Mesendoderm (in vitro differentiated cells): ENCODE data around the gene ADISSP.

Experiments used
- DNase-seq: peaks from one replicate; pipeline ENCODE4 v3.0.0; 2013
- H2AK5ac ChIP-seq: 2 replicates; pipeline ENCODE4 v1.6.1; 2013; ENCODE audit warnings: low read length, inconsistent platforms
- H2BK120ac ChIP-seq: 2 replicates; pipeline ENCODE4 v1.6.1; 2013; ENCODE audit warnings: low read depth, mild to moderate bottlenecking, low read length, moderate library complexity, mixed read lengths
- H2BK15ac ChIP-seq: replicated peaks from 2 replicates; pipeline ENCODE4 v1.6.1; 2013; ENCODE audit warnings: low read depth, mild to moderate bottlenecking, moderate library complexity
- H2BK5ac ChIP-seq: 2 replicates; pipeline ENCODE4 v1.6.1; 2013; ENCODE audit warnings: low read length, inconsistent platforms
- H3K18ac ChIP-seq: 2 replicates; pipeline ENCODE4 v1.6.1; 2013; ENCODE audit warnings: mild to moderate bottlenecking, low read length, mixed read lengths
- H3K23ac ChIP-seq: one replicate; pipeline ENCODE4 v1.6.1; 2013; ENCODE audit warnings: low read length
- H3K27ac ChIP-seq: 2 replicates; pipeline ENCODE4 v1.5.1; 2013; ENCODE audit warnings: low read depth, mild to moderate bottlenecking, inconsistent platforms, low read length, moderate library complexity
- H3K27me3 ChIP-seq: 2 replicates; pipeline ENCODE4 v1.6.1; 2013; ENCODE audit warnings: low read length, control low read depth, mild to moderate bottlenecking, inconsistent platforms; ENCODE audit not compliant: insufficient read depth, poor library complexity
- H3K36me3 ChIP-seq: 2 replicates; pipeline ENCODE4 v1.6.1; 2013; ENCODE audit warnings: low read length, inconsistent platforms; ENCODE audit not compliant: control insufficient read depth, insufficient read depth
- H3K4ac ChIP-seq: one replicate; pipeline ENCODE4 v1.6.1; 2013; ENCODE audit warnings: low read depth, mild to moderate bottlenecking, low read length, moderate library complexity
- H3K4me1 ChIP-seq: 2 replicates; pipeline ENCODE4 v1.6.1; 2013; ENCODE audit warnings: low read depth, low read length, inconsistent platforms; ENCODE audit not compliant: control insufficient read depth
- H3K4me2 ChIP-seq: 2 replicates; pipeline ENCODE4 v1.6.1; 2013; ENCODE audit warnings: low read length
- H3K4me3 ChIP-seq: 2 replicates; pipeline ENCODE4 v1.5.1; 2013; ENCODE audit warnings: mild to moderate bottlenecking, low read length
- H3K56ac ChIP-seq: one replicate; pipeline ENCODE4 v1.6.1; 2013; ENCODE audit warnings: low read length
- H3K79me1 ChIP-seq: 2 replicates; pipeline ENCODE4 v1.6.1; 2013; ENCODE audit warnings: low read length, inconsistent platforms
- H3K79me2 ChIP-seq: 2 replicates; pipeline ENCODE4 v1.6.1; 2013; ENCODE audit warnings: mild to moderate bottlenecking, low read length; ENCODE audit not compliant: control insufficient read depth, insufficient read depth
- H3K9ac ChIP-seq: 2 replicates; pipeline ENCODE4 v1.6.1; 2013; ENCODE audit warnings: low read length, inconsistent platforms
- H4K5ac ChIP-seq: one replicate; pipeline ENCODE4 v1.6.1; 2013; ENCODE audit warnings: low read length
- H4K8ac ChIP-seq: one replicate; pipeline ENCODE4 v1.6.1; 2013; ENCODE audit warnings: low read depth, mild to moderate bottlenecking, control low read depth, low read length, moderate library complexity
- WGBS: extraction: QIAGEN DNeasy Blood & Tissue Kit; methylation state at CpG from one replicate; pipeline ENCODE4 v1.1.7; 2013; ENCODE audit warnings: low lambda C conversion rate, missing lambda C conversion rate; ENCODE audit not compliant: insufficient coverage; ENCODE audit errors: extremely low coverage; 5-methylcytosine and 5-hydroxymethylcytosine counted together

ADISSP gene

GRCh38 chr20:3784863-3785239 is 17.3 kb upstream of the ADISSP start:
- no peak overlapping the region for H3K23ac ChIP-seq
- peaks cover 18% of the 10 kb centered on the region for H3K79me1 ChIP-seq
- H3K79me2 ChIP-seq: peaks cover 7% of the 10 kb centered on the region
- H3K4ac ChIP-seq: no peak overlapping the region
- H3K18ac ChIP-seq: no peak overlapping the region
- H3K4me1 ChIP-seq: no peaks in the 10 kb centered on the region
- no peak overlapping the region for H4K5ac ChIP-seq
- no peak overlapping the region for H3K4me3 ChIP-seq
- H2AK5ac ChIP-seq: no peak overlapping the region
- H3K9ac ChIP-seq: peak overlapping the region; percentile 90
- no peak overlapping the region for H2BK5ac ChIP-seq
- H3K36me3 ChIP-seq: peaks cover 3% of the 10 kb centered on the region
- no peaks in the 10 kb centered on the region for H3K27me3 ChIP-seq
- H3K27ac ChIP-seq: no peak overlapping the region
- H2BK15ac ChIP-seq: no peak overlapping the region
- H3K56ac ChIP-seq: peak overlapping the region; percentile 95
- no peak overlapping the region for H2BK120ac ChIP-seq
- H4K8ac ChIP-seq: no peak overlapping the region
- 100% methylated on average over 3 of the region's 6 CpGs for WGBS
- H3K4me2 ChIP-seq: no peak overlapping the region
- no peak for DNase-seq

GRCh38 chr20:3784216-3784853 is 16.8 kb upstream of the ADISSP start:
- H3K79me1 ChIP-seq: peaks cover 18% of the 10 kb centered on the region
- H3K23ac ChIP-seq: no peak overlapping the region
- H3K27ac ChIP-seq: no peak overlapping the region
- H3K79me2 ChIP-seq: peaks cover 7% of the 10 kb centered on the region
- no peak overlapping the region for H3K4ac ChIP-seq
- no peaks in the 10 kb centered on the region for H3K4me1 ChIP-seq
- no peak overlapping the region for H3K9ac ChIP-seq
- no peak overlapping the region for H3K18ac ChIP-seq
- no peak overlapping the region for H2BK120ac ChIP-seq
- WGBS: no CpG with 5 or more reads among the region's 17 CpGs
- H3K4me3 ChIP-seq: no peak overlapping the region
- DNase-seq: no peak
- no peak overlapping the region for H2BK15ac ChIP-seq
- H3K56ac ChIP-seq: no peak overlapping the region
- H3K27me3 ChIP-seq: peaks cover 1% of the 10 kb centered on the region
- H3K4me2 ChIP-seq: no peak overlapping the region
- H2BK5ac ChIP-seq: no peak overlapping the region
- H3K36me3 ChIP-seq: peaks cover 3% of the 10 kb centered on the region
- no peak overlapping the region for H4K5ac ChIP-seq
- no peak overlapping the region for H2AK5ac ChIP-seq
- H4K8ac ChIP-seq: no peak overlapping the region

- no CpG with 5 or more reads among the region's 10 CpGs for WGBS
- H3K27me3 ChIP-seq: peaks cover 3% of the 10 kb centered on the region
- no peak overlapping the region for H2BK120ac ChIP-seq
These were observed 16.1 kb upstream of the ADISSP start for GRCh38 chr20:3783511-3784195.

GRCh38 chr20:3783068-3783489 is 15.5 kb upstream of the ADISSP start:
- no peak overlapping the region for H2BK15ac ChIP-seq
- no peak overlapping the region for H2AK5ac ChIP-seq
- no peak overlapping the region for H3K23ac ChIP-seq
- no peak overlapping the region for H4K5ac ChIP-seq
- no peak for DNase-seq
- peaks cover 4% of the 10 kb centered on the region for H3K27me3 ChIP-seq
- H3K18ac ChIP-seq: no peak overlapping the region
- H3K4me2 ChIP-seq: no peak overlapping the region
- no peak overlapping the region for H3K4me3 ChIP-seq
- no peak overlapping the region for H3K9ac ChIP-seq
- WGBS: no CpG with 5 or more reads among the region's 2 CpGs
- H3K79me1 ChIP-seq: peaks cover 18% of the 10 kb centered on the region
- no peak overlapping the region for H3K27ac ChIP-seq
- H3K4ac ChIP-seq: no peak overlapping the region
- no peak overlapping the region for H2BK5ac ChIP-seq
- H3K79me2 ChIP-seq: peaks cover 7% of the 10 kb centered on the region
- no peaks in the 10 kb centered on the region for H3K4me1 ChIP-seq
- peaks cover 3% of the 10 kb centered on the region for H3K36me3 ChIP-seq
- no peak overlapping the region for H2BK120ac ChIP-seq
- H4K8ac ChIP-seq: no peak overlapping the region
- no peak overlapping the region for H3K56ac ChIP-seq

More at GRCh38 chr20:3783511-3784195, 16.1 kb upstream of the ADISSP start:
- Histone ChIP-seq H3K9ac (no peak overlapping the region), H3K79me2 (peaks cover 7% of the 10 kb centered on the region), H3K4ac (no peak overlapping the region), H3K4me3 (no peak overlapping the region), H3K4me2 (no peak overlapping the region), H4K5ac (no peak overlapping the region), H4K8ac (no peak overlapping the region), H2BK5ac (no peak overlapping the region), H3K4me1 (no peaks in the 10 kb centered on the region), H2AK5ac (no peak overlapping the region), H3K23ac (no peak overlapping the region), H2BK15ac (no peak overlapping the region), H3K18ac (no peak overlapping the region), H3K56ac (no peak overlapping the region), H3K27ac (no peak overlapping the region), H3K36me3 (peaks cover 3% of the 10 kb centered on the region), H3K79me1 (peaks cover 18% of the 10 kb centered on the region)
- no peak for DNase-seq

- no peaks in the 10 kb centered on the region for H3K4me1 ChIP-seq
- no peak overlapping the region for H3K27ac ChIP-seq
- no peak overlapping the region for H3K9ac ChIP-seq
- H3K79me1 ChIP-seq: peaks cover 18% of the 10 kb centered on the region
- no CpG with 5 or more reads among the region's 6 CpGs for WGBS
- H3K18ac ChIP-seq: no peak overlapping the region
- H4K8ac ChIP-seq: no peak overlapping the region
- H3K4me2 ChIP-seq: no peak overlapping the region
- peaks cover 7% of the 10 kb centered on the region for H3K79me2 ChIP-seq
- peaks cover 3% of the 10 kb centered on the region for H3K36me3 ChIP-seq
- DNase-seq: no peak
- no peak overlapping the region for H2BK15ac ChIP-seq
- H3K4ac ChIP-seq: no peak overlapping the region
- H3K4me3 ChIP-seq: no peak overlapping the region
- H3K27me3 ChIP-seq: peaks cover 4% of the 10 kb centered on the region
- no peak overlapping the region for H3K23ac ChIP-seq
- no peak overlapping the region for H2BK5ac ChIP-seq
- H3K56ac ChIP-seq: no peak overlapping the region
- H2BK120ac ChIP-seq: no peak overlapping the region
- H2AK5ac ChIP-seq: no peak overlapping the region
- no peak overlapping the region for H4K5ac ChIP-seq
These were observed 15.0 kb upstream of the ADISSP start for GRCh38 chr20:3782597-3782996.
